K562 (cell line): ENCODE data around the gene MRPS35. TPM values are rescaled to one million over a fixed set of nuclear protein-coding genes. Genes with fewer than 3 reads are reported as not detected.

Experiments used
- ARNT ChIP-seq, 2 experiments: fragments of 450-650 bp; IDR thresholded peaks; 2 replicates each; pipeline ENCODE4 v1.6.1; 2016; ENCODE audit warnings: mild to moderate bottlenecking in 1 of 2
- ATF7 ChIP-seq: fragments of 450-650 bp; IDR thresholded peaks from 2 replicates; pipeline ENCODE4 v1.7.1; 2014; ENCODE audit warnings: mild to moderate bottlenecking, moderate library complexity
- BACH1 ChIP-seq: fragments of 200-800 bp; sonication (Bioruptor generic); IDR thresholded peaks from 2 replicates; pipeline ENCODE4 v1.6.1; 2016; ENCODE audit warnings: missing genetic modification characterization, missing compliant biosample characterization
- CC2D1A ChIP-seq: fragments of 450-650 bp; IDR thresholded peaks from 2 replicates; pipeline ENCODE4 v1.6.1; 2017; ENCODE audit warnings: mild to moderate bottlenecking
- DPF2 ChIP-seq: fragments of 450-650 bp; IDR thresholded peaks from 2 replicates; pipeline ENCODE4 v1.6.1; 2016
- ETV5 ChIP-seq: sonication (generic); formaldehyde crosslinking; IDR thresholded peaks from 2 replicates; pipeline ENCODE4 v1.4.0; 2020; ENCODE audit warnings: low read depth, mild to moderate bottlenecking, missing genetic modification reagents
- HCFC1 ChIP-seq: IDR thresholded peaks from 2 replicates; pipeline ENCODE4 v1.6.1; 2012; ENCODE audit warnings: low read depth, low read length, improper control_type of control experiment
- HNRNPK ChIP-seq: fragments of 200-400 bp; formaldehyde crosslinking; IDR thresholded peaks from one replicate; pipeline ENCODE4 v1.6.1; 2018; ENCODE audit warnings: mild to moderate bottlenecking, low read depth, low read length; ENCODE audit not compliant: poor library complexity, severe bottlenecking
- KLF16 ChIP-seq: IDR thresholded peaks from 2 replicates; pipeline ENCODE4 v1.6.1; 2016; ENCODE audit warnings: antibody characterized with exemption
- L3MBTL2 ChIP-seq: fragments of 450-650 bp; IDR thresholded peaks from 2 replicates; pipeline ENCODE4 v1.6.1; 2016; ENCODE audit warnings: mild to moderate bottlenecking, moderate library complexity
- LEF1 ChIP-seq: fragments of 450-650 bp; IDR thresholded peaks from 2 replicates; pipeline ENCODE4 v1.6.1; 2016; ENCODE audit warnings: mild to moderate bottlenecking
- MYBL2 ChIP-seq, 2 experiments: fragments of 450-650 bp in 1 of 2; sonication (generic) in 1 of 2; formaldehyde crosslinking in 1 of 2; IDR thresholded peaks; 2 replicates each; pipeline versions ENCODE4 v1.6.1 to v1.8.1; 2017 to 2022; ENCODE audit warnings: borderline replicate concordance in 1 of 2, inconsistent platforms in 1 of 2, low read depth in 1 of 2, mild to moderate bottlenecking in 1 of 2, missing genetic modification reagents in 1 of 2, moderate library complexity in 1 of 2
- POLR2H ChIP-seq: IDR thresholded peaks from 2 replicates; pipeline ENCODE4 v1.6.1; 2016; ENCODE audit warnings: missing genetic modification characterization, low read depth, mild to moderate bottlenecking, control low read depth, missing compliant biosample characterization, moderate library complexity
- SMARCA4 ChIP-seq: fragments of 450-650 bp; IDR thresholded peaks from 2 replicates; pipeline ENCODE4 v1.6.1; 2016
- SMC3 ChIP-seq: conservative IDR thresholded peaks from 2 replicates; pipeline ENCODE4 v1.6.1; 2011; ENCODE audit warnings: low read depth, low read length, improper control_type of control experiment; ENCODE audit not compliant: insufficient read depth
- TEAD2 ChIP-seq: fragments of 450-650 bp; IDR thresholded peaks from 2 replicates; pipeline ENCODE4 v1.6.1; 2016; ENCODE audit warnings: missing genetic modification characterization, control low read depth, missing compliant biosample characterization
- TEAD4 ChIP-seq, 2 experiments: sonication (generic) in 1 of 2; formaldehyde crosslinking in 1 of 2; IDR thresholded peaks; 2 replicates each; pipeline versions ENCODE4 v1.6.1 to v1.8.0; 2012 to 2022; ENCODE audit warnings: borderline replicate concordance in 1 of 2, inconsistent platforms in 1 of 2, low read length in 1 of 2, mild to moderate bottlenecking in 1 of 2, missing genetic modification reagents in 1 of 2
- ZNF175 ChIP-seq: fragments of 200-800 bp; sonication (Bioruptor generic); IDR thresholded peaks from 2 replicates; pipeline ENCODE4 v1.6.1; 2016; ENCODE audit warnings: low read depth, mild to moderate bottlenecking, missing genetic modification characterization, missing compliant biosample characterization
- ZNF584 ChIP-seq: fragments of 200-800 bp; sonication (Bioruptor generic); IDR thresholded peaks from 2 replicates; pipeline ENCODE4 v1.6.1; 2016; ENCODE audit warnings: low read depth, mild to moderate bottlenecking, missing genetic modification characterization, missing compliant biosample characterization
- ZNF589 ChIP-seq: fragments of 200-800 bp; sonication (Bioruptor generic); IDR thresholded peaks from 2 replicates; pipeline ENCODE4 v1.6.1; 2016; ENCODE audit warnings: low read depth, missing genetic modification characterization, missing compliant biosample characterization
- polyA plus RNA-seq, 8 experiments: library from polyadenylated mRNA; depleted of rRNA in 4 of 8; stranded (reverse) in 5 of 8; unstranded in 3 of 8; fragments of >200 nt; fragmentation: Nextera tagmentation in 2 of 8; fragmentation: Illumina TruSeq in 1 of 8; extraction: Ambion mirVana in 2 of 8; extraction: Trizol in 1 of 8; gene quantifications; 2 replicates each; pipeline versions ENCODE4 v1.2.1 to v1.2.3, GENCODE V29; 2011 to 2014; ENCODE audit warnings: inconsistent platforms in 1 of 8, missing spikeins in 1 of 8
- total RNA-seq, 7 experiments: library from RNA; depleted of rRNA in 6 of 7; stranded (reverse); fragments of >200 nt in 6 of 7; fragmentation: Illumina TruSeq in 2 of 7; extraction: Trizol in 2 of 7; gene quantifications; 2 replicates each; pipeline versions ENCODE4 v1.2.1 to v1.2.3, GENCODE V29; 2011 to 2021; ENCODE audit warnings: low replicate concordance in 1 of 7
- TF ChIP-seq, protein P1 (sequence below), 2 experiments: fragments of 450-650 bp; IDR thresholded peaks; 2 replicates each; pipeline ENCODE4 v1.6.1; 2016
- TF ChIP-seq, protein P2 (sequence below): fragments of 250-450 bp; sonication (Bioruptor Pico); IDR thresholded peaks from 2 replicates; pipeline ENCODE4 v1.5.0; 2022; ENCODE audit warnings: mild to moderate bottlenecking
- TF ChIP-seq, protein P3 (sequence below): fragments of 450-650 bp; IDR thresholded peaks from 2 replicates; pipeline ENCODE4 v1.6.1; 2014; ENCODE audit warnings: low read depth, mild to moderate bottlenecking, moderate library complexity, borderline replicate concordance

Gene MRPS35
- total and polyA plus RNA-seq, 9 of the 15 experiments (the other 6 are each of a cell fraction or from before 2014, with no cell fraction given): 79.0 to 183 (median 114) TPM

DNA sequence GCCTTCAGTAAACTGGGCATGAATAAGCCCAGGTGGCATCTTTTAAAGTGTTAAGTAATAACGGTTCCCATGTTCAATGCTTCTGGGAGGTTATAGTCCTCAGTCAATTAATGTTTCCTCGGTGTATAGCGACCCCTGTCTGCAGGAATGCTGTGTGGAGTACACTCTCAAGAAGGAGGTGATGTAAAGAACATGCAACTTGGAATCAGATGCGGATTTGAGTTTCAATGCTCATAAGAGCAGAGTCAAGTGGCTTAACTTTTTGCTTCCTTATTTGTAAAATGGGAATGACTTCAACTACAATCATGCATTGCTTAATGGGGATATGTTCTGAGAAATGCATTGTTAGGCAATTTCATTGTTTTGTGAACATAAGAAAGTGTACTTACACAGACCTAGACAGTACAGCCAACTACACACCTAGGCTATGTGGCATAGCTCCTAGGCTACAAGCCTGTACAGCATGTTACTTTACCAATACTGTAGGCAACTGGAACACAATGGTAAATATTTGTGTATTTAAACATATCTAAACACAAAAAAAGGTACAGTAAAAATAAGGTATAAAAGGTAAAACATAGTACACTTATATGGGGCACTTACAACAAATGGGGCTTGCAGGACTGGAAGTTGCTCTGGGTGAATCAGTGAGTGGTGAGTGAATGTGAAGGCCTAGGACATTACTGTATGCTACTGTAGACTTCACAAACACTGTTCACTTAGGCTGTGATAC is 6.7 kb upstream of the MRPS35 start (continued):
- TF ChIP-seq HNRNPK: no peak
- TF ChIP-seq SMARCA4: peak; percentile 42; the same call in 1 of the 2 replicates
- TF ChIP-seq DPF2: peak; percentile 44; the same call in 1 of the 2 replicates
- TF ChIP-seq LEF1: peak; percentile 23; the same call in 1 of the 2 replicates
- peak; percentile 91 for TF ChIP-seq ZNF584 (CRISPR knock-in tag)
- peak; percentile 100 for TF ChIP-seq TEAD2 (tag)
- TF ChIP-seq MYBL2 (IDR thresholded peaks at IDR 0.05; ENCODE audit: low read depth): peak; percentile 71
- TF ChIP-seq MYBL2 (CRISPR knock-in tag; IDR thresholded peaks at IDR 0.05; ENCODE audit: borderline replicate concordance): no peak
- peak; percentile 75 for TF ChIP-seq ATF7
- TF ChIP-seq CC2D1A: peak; percentile 42; the same call in 1 of the 2 replicates
- TF ChIP-seq KLF16: peak; percentile 60; the same call in 1 of the 2 replicates
- TF ChIP-seq ETV5 (CRISPR knock-in tag): no peak
- peak; percentile 84 for TF ChIP-seq ZNF589 (CRISPR knock-in tag)
- peak; percentile 86 for TF ChIP-seq ZNF175 (CRISPR knock-in tag)
- TF ChIP-seq, protein P1, sequence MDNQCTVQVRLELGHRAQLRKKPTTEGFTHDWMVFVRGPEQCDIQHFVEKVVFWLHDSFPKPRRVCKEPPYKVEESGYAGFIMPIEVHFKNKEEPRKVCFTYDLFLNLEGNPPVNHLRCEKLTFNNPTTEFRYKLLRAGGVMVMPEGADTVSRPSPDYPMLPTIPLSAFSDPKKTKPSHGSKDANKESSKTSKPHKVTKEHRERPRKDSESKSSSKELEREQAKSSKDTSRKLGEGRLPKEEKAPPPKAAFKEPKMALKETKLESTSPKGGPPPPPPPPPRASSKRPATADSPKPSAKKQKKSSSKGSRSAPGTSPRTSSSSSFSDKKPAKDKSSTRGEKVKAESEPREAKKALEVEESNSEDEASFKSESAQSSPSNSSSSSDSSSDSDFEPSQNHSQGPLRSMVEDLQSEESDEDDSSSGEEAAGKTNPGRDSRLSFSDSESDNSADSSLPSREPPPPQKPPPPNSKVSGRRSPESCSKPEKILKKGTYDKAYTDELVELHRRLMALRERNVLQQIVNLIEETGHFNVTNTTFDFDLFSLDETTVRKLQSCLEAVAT (IDR thresholded peaks at IDR 0.05): 0 out of 4 replicates have a peak, but pooled peaks of 1 of the 2 experiments have one; percentile 13
- peak; percentile 53; the same call in 1 of the 2 replicates for TF ChIP-seq L3MBTL2
- TF ChIP-seq, protein P2, sequence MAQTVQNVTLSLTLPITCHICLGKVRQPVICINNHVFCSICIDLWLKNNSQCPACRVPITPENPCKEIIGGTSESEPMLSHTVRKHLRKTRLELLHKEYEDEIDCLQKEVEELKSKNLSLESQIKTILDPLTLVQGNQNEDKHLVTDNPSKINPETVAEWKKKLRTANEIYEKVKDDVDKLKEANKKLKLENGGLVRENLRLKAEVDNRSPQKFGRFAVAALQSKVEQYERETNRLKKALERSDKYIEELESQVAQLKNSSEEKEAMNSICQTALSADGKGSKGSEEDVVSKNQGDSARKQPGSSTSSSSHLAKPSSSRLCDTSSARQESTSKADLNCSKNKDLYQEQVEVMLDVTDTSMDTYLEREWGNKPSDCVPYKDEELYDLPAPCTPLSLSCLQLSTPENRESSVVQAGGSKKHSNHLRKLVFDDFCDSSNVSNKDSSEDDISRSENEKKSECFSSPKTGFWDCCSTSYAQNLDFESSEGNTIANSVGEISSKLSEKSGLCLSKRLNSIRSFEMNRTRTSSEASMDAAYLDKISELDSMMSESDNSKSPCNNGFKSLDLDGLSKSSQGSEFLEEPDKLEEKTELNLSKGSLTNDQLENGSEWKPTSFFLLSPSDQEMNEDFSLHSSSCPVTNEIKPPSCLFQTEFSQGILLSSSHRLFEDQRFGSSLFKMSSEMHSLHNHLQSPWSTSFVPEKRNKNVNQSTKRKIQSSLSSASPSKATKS (CRISPR knock-in tag): 0 out of 2 replicates have a peak, but pooled peaks have one; percentile 42
- TF ChIP-seq HCFC1: no peak
- 0 out of 4 replicates have a peak, but pooled peaks of 1 of the 2 experiments have one; percentile 48 for TF ChIP-seq ARNT (IDR thresholded peaks at IDR 0.05)
- TF ChIP-seq TEAD4 (IDR thresholded peaks at IDR 0.05; ENCODE audit: low read length): peak; percentile 94
- peak; percentile 87; the same call in 1 of the 2 replicates for TF ChIP-seq TEAD4 (CRISPR knock-in tag; IDR thresholded peaks at IDR 0.05; ENCODE audit: borderline replicate concordance)
- TF ChIP-seq SMC3: 0 out of 2 replicates have a peak, but pooled peaks have one; percentile 30
- TF ChIP-seq, protein P3, sequence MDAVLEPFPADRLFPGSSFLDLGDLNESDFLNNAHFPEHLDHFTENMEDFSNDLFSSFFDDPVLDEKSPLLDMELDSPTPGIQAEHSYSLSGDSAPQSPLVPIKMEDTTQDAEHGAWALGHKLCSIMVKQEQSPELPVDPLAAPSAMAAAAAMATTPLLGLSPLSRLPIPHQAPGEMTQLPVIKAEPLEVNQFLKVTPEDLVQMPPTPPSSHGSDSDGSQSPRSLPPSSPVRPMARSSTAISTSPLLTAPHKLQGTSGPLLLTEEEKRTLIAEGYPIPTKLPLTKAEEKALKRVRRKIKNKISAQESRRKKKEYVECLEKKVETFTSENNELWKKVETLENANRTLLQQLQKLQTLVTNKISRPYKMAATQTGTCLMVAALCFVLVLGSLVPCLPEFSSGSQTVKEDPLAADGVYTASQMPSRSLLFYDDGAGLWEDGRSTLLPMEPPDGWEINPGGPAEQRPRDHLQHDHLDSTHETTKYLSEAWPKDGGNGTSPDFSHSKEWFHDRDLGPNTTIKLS: peak; percentile 35; the same call in 1 of the 2 replicates
- peak; percentile 67; the same call in 1 of the 2 replicates for TF ChIP-seq BACH1 (tag)
- peak; percentile 60; the same call in 1 of the 2 replicates for TF ChIP-seq POLR2H (tag)
